ENCODE measurements around the gene RUBCN.
"Not testable (repeated sequence)": the region's sequence is repeated elsewhere in the genome, so short reads cannot be mapped to it uniquely, and the experiment has no call there.

RUBCN gene

DNA sequence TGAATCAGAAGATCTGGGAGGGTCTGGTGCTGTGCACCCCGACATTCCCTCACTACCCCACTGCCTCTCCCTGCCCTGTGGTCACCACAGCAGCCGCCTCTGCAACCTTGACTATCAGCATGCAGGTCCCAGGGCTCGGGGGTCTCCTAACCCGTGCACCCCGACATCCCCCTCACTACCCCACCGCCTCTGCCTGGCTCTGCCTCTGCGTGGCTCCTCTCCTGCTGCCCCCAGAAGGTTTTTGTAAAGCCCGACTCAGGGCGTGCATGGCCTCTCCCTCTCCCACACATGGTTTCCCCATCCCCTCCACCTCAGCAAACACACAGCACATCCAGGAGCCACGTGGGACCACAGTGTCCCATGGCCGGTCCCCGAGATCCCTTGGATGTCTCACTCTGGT lies 79.7 kb downstream of the RUBCN start:
- DNase-seq (ENCODE audit: low spot score), result not testable (repeated sequence)

DNA sequence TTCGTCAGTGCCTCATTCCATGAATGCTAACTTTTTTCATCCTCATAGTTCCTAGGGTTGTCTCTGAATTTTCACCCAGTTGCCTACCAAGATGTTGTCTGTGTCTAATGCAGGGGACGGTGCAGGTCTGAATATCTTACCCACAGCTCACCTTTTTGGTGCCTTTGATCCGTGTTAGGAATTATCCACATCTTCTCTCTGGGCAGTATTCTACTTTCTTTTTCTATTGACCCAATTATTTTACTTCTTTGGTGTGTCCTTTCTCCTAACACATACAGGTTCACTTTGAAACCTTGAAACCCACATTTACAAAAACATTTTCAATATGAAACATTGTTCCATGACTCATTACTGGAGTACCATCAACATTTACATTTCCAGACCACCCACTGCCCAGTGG lies 80.6 kb downstream of the RUBCN start:
- not testable (repeated sequence) for DNase-seq (ENCODE audit: low spot score)

DNA sequence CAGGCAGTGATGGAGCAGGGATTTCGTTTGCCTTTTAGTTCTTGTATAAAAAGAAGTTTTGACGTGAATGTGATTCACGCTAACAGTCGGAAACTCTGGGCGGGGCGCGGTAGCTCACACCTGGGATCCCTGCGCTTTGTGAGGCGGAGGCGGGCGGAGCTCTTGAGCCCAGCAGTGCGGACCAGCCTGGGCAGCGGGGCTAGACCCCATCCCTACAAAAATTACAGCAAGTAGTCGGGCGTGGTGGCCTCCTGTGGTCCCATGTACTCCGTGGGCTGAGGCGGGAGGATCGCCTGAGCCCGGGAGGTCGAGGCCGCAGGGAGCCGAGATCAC lies 81.7 kb downstream of the RUBCN start:
- not testable (repeated sequence) for DNase-seq (ENCODE audit: low spot score)

DNA sequence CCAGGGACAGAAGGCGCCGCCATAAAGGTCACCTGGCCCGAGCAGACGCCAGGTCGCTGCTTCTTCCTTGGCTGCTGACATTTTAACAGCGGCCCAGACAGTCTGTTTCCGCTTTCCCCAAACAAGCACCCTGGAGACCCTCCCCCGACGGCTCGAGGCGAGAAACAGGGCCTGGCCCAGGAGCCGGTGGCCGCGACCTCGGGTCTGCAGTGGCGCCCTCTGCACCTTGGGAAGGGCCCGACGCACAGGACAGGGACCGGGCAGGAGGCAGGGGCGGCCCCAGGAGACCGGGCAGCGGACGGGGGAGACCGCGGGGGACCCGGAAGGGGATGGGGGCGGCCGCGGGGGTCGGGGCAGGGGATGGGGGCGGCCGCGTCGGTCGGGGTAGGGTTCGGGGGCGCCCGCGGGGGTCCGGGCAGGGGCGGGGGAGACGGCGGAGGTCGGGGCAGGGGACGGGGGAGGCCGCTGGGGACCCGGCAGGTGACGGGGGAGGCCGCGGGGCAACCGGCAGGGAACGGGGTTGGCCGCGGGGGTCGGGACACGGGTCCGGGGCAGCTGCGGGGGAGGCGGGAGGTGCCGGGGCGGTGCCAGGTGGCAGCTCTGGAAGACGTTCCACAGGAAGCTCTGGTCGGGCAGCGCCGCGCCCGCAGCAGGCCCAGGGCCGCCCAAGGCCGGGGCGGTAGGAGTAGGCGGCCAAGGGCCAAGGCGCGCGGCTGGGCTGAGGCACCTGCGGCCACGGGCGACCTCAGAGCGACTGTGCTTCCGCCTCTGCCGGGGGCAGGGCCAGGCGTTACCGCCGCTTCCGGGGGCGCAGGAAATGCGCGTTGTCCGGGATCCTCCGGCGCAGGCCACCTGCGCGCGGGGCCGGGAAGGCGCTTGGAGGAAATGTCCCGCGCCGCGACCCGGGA lies 82.4 kb downstream of the RUBCN start:
- DNase-seq (ENCODE audit: low spot score), result not testable (repeated sequence)

DNA sequence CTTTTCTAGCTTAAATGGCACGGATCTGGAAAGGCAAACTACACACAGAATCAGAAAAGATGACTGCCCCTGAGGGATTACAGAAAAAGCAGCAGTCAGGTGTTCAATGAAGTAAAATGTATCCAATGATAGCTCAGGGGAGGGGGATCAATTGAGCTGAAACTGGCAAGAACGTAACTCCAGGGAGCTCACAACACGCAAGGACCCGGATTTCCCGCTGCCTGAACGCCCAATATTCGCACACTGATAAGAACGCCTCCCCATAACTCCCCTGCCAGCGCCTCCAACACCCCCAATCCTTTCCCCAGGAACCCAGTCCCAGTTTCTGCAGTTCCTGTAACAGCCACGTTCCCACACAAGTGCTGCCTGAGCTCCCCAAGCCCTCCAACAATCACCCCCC lies 83.8 kb downstream of the RUBCN start:
- DNase-seq (ENCODE audit: low spot score), result not testable (repeated sequence)

DNA sequence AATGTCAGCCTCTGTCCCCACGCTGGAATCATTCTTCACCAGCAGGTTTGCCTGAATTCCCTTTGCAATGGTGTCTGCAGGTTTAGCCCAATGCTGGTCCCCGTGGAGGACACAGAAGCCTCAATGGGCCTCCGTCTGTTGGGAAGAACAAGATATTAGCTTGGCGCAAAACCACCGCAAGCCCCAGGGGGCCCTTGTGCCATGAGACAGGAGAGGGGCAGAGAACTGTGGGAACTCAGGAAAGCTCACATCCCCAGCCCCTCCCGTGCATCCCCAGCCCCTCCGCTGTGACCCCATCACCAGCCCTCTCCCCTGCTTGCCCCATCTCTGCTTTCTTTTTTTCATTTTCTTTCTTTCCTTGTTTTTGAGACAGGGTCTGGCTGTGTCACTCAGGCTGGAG lies 89.1 kb downstream of the RUBCN start:
- not testable (repeated sequence) for DNase-seq (ENCODE audit: low spot score)

DNA sequence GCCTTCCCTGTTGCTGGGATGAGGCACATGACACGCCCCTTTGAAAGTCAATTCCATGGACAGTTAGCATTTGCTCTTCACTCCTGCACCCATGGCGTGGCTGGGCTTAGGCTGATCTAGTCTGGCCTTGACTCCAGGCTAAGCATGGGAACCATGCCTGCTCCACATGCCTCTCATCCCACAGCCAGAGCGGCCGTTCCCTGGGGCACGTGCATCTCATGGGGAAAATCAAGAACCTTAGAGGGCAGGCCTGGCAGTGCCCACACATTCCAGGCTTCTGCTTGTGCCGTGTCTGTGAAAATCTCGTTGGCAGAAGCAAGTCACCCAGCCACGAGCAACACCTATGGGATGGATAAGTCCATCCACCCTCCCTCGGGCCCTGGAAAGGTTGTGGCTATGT lies 89.5 kb downstream of the RUBCN start:
- DNase-seq (ENCODE audit: low spot score), result not testable (repeated sequence)

DNA sequence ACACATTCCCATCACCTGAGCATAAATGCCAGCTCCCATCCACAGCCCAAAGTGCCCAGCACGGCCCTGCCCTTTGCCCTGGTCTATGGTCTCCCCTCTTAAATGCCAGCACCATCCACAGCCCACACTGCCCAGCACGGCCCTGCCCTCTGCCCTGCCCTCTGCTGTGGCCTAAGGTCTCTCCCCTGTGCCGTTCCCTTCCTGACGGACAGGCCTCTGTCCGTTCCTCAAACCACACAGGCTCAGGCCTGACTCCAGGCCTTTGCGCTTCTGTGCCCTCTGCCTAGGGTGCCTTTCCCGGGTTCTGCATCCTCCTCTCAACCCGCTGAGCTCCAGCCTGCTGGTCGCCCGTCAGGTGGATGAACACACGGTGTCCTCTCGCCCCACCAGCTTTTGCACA lies 90.4 kb downstream of the RUBCN start:
- DNase-seq (ENCODE audit: low spot score), result not testable (repeated sequence)

DNA sequence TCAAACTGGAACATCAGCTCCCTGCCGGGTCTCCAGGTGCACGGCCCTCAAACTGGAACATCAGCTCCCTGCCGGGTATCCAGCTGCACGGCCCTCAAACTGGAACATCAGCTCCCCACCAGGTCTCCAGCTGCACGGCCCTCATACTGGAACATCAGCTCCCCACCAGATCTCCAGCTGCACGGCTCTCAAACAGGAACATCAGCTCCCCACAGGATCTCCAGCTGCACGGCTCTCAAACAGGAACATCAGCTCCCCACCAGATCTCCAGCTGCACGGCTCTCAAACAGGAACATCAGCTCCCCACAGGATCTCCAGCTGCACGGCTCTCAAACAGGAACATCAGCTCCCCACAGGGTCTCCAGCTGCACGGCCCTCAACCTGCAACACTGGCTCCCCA lies 99.1 kb downstream of the RUBCN start:
- not testable (repeated sequence) for DNase-seq (ENCODE audit: low spot score)

DNA sequence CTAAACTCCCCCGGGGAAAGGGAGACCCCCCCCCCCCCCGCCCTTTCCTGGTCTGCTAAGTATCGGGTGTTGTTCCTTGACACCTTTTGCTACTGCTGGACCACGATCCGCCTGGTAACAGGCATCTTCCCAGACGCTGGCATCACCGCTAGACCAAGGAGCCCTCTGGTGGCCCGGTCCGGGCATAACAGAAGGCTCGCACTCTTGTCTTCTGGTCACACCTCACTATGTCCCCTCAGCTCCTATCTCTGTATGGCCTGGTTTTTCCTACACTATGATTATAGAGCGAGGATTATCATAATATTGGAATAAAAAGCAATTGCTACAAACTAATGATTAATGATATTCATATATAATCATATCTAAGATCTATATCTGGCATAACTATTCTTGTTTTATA lies 104.7 kb downstream of the RUBCN start:
- not testable (repeated sequence) for DNase-seq (ENCODE audit: low spot score)

DNA sequence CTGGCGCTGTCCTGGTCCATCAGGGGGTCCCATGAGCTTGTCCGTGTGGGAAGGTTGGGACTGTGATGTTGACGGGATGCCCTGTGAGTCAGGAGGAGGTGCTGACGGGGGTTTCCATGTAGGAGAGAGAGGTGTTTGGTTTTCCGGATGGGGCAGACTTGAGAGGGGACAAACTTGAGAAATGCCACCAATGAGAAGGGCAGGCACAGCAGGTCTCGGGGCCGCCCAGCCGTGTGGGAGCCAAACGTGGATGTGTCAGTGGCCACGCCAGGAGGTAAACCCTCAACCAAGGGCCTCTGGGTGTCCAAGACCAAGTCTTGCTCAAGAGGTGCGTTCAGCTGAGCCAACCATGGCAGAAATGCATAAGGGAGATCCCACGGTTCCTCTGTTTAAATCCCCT lies 105.9 kb downstream of the RUBCN start:
- not testable (repeated sequence) for DNase-seq (ENCODE audit: low spot score)

DNA sequence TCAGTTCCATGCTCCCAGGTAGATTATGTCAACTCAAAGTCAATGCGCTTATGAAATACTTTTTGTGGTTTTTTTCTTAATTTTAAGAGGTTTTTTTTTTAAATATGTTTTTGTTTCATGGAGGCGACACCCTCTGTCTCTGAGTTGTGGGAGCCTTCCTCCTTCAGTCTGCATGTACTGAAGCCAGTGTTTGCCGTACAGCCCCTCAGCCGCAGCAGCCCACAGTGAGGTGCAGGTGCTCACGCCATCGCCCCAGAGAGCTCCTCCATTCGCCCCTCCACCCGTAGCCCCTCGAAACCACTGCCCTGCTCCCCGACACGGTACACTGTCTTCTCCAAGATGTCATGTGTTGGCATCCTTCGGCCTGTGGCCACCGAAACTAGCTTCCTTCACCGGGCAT lies 107.4 kb downstream of the RUBCN start:
- DNase-seq (ENCODE audit: low spot score), result not testable (repeated sequence)

DNA sequence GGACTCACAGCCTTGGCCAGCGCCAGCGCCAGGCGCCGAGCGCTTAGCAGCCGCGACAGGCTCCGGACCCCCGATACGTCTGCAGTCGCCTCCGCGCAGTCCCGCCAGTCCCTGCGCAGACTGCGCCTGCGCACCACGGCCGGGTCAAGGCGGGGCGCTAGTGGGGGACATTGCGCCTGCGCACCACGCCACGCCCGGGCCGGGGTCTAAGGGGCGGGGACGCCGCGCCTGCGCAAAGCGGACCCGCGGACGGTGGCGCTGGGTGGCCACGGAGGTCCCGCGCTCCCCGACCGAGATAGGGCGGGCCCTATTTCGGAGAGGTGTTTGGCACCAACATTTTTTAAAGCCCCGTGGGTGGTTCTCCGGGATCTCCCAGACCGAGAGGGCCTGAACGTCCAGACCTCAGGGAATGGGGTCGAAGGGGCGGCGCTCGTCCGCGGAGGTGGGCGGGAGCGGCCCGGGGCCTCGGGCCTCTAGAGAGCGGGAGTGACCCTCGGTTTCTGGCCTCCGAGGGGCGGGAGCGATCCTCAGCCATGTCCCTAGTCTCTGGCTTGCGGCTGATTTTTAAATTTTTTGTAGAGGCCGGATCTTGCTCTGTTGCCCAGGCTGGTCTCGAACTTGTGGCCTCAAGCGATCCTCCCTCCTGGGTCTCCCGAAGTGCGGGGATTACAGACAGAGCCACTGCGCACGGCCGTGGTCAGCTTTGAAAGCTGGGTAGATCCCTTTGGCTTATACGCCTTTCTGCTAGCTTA lies 108.8 kb downstream of the RUBCN start:
- DNase-seq (ENCODE audit: low spot score), result peak; percentile 52

DNA sequence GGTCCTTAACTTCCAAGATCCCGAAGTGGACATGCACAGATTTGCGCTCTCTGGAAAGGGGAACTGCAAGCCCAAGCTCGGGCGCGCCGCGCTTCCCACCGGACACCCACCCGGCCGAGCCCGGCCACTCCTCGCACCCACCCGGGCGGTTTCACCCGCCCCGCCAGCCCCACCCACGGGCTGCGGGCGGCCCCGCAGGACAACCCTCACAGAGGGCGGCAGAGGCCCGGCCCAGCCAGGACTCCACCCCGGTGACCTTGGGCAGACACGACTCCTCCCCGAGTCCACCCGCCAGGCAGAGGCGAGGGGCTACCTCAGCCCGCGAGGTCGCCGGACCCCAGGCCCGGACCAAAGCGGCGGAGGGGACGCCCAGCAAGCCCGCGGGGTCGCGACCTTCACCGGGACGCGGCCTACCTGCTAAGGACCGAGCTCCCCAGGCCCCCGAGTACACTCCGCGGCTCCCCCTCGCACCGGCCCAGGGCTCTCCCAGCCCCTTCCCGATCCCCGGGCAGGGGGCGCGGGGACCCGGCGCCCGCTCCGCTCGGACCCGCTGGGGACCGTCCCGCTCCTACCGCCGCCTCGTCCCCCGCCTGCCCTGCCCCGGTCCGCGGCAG lies 109.4 kb downstream of the RUBCN start:
- DNase-seq (ENCODE audit: low spot score), result not testable (repeated sequence)

DNA sequence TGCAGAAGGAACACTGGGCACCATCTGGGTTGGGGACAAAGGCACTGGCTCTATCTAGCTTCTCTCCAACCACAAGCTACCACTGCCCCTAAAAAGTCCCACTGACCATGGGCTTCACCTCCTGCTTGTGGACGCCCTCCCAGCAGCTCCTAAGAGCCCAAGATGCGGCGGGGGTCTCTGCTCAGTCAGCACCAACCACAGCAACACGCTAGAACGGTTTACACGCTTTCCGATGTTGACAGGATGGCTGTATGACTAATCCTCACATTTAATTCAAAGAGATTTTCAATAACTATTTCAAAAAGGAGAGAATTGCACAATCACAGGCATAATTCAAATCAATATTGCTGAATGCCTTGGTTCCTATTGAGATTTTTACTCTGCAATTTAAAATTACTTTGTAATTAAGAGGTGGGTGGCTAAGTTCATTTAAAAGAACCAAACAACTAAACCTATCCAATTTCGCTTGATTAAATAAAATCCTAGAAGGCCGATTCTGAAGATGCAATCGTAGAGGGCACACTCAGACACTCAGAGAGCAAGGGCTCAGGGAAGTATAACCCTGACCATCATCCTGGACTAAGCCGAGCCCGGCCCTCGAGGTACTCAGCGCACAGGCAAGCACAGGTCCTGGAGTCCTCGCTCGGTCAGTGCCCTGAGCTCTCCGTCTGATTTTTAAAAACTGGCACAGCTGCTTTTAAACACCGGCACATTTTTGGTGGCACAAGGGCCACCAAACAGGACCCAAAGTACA lies 110.1 kb downstream of the RUBCN start:
- DNase-seq (ENCODE audit: low spot score), result not testable (repeated sequence)

DNA sequence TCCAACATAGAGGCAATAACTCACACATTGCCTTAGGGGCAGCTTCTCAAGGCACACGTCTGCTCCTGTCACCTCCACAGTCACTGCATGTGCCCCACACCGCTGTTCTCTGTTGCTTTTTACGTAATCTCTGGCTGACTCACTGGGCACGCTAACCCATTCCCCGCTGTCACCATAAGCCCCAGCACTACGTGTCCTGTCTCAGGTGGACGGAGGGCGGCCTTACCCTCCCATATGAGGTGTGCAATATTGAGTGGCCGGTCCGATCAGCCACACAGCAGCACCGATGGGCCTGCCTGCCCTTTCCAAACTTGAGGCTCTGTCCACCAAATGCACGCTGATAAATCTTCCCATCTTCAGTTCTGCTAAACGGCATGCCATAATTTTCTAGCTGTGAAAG lies 115.2 kb downstream of the RUBCN start:
- not testable (repeated sequence) for DNase-seq (ENCODE audit: low spot score)

All from GM20000 (cell line).